ENCODE data around the gene VPS72. TPM values are rescaled to one million over a fixed set of nuclear protein-coding genes. Genes with fewer than 3 reads are reported as not detected.

The VPS72 gene
- polyA plus RNA-seq, 1 of the 3 experiments (the other 2 are of a cell fraction): 80.2 TPM

GRCh38 chr1:151222130-151222529 lies 32.1 kb upstream of the VPS72 start:
- Histone ChIP-seq H3F3A (replicated peaks; ENCODE audit: insufficient read depth) (peaks cover 15% of the 10 kb centered on the region), H3K4me2 (0 out of 2 replicates have a peak overlapping the region, but pooled peaks have one; percentile 5), H4K20me1 (ENCODE audit: insufficient read depth) (peaks cover 65% of the 10 kb centered on the region), H3K27me3 (ENCODE audit: insufficient read depth) (no peaks in the 10 kb centered on the region), H3K9me2 (no peaks in the 10 kb centered on the region), H3K27ac (ENCODE audit: low read depth in 2 of 2, low read length in 1 of 2) (no peak overlapping the region; a peak in 1 of 4 replicates), H2AFZ (ENCODE audit: low read depth) (no peak overlapping the region), H3K4me3 (ENCODE audit: low read depth in 2 of 2, low read length in 1 of 2) (no peak overlapping the region), H3K9ac (no peak overlapping the region), H3K36me3 (replicated peaks in 1 of 2; ENCODE audit: control insufficient read depth in 1 of 2, insufficient read depth in 2 of 2, low read length in 1 of 2) (peaks cover 8 to 27% of the 10 kb centered on the region in 2 experiments), H3K4me1 (ENCODE audit: control insufficient read depth in 1 of 2, insufficient read depth in 2 of 2, low read depth in 1 of 2, low read length in 1 of 2) (peaks cover 0 to 10% of the 10 kb centered on the region in 2 experiments; a peak in 2 of 4 replicates), H3K79me2 (ENCODE audit: insufficient read depth) (peaks cover 99% of the 10 kb centered on the region), H3K9me3 (no peaks in the 10 kb centered on the region)
- POLR2A ChIA-PET: no interaction called here
- CTCF ChIA-PET: interaction anchor here (0.6 kb wide), 1 partner anchor 45 kb away, joined by 3 read pairs; no protein-coding TSS in a partner anchor
- TF ChIP-seq MXI1 (IDR thresholded peaks at IDR 0.05; ENCODE audit: low read depth, low read length) (no peak), NFIC (IDR thresholded peaks at IDR 0.05; ENCODE audit: borderline replicate concordance) (peak; percentile 24; the same call in 1 of the 2 replicates)
- 79% methylated on average over 4 of the region's 4 CpGs for WGBS (ENCODE audit: low lambda C conversion rate)
- no peak for DNase-seq

GRCh38 chr1:151221616-151222015 lies 31.6 kb upstream of the VPS72 start:
- Histone ChIP-seq H3K9me3 (no peaks in the 10 kb centered on the region), H3K4me1 (ENCODE audit: control insufficient read depth in 1 of 2, insufficient read depth in 2 of 2, low read depth in 1 of 2, low read length in 1 of 2) (peaks cover 0 to 10% of the 10 kb centered on the region in 2 experiments; a peak in 2 of 4 replicates), H2AFZ (ENCODE audit: low read depth) (no peak overlapping the region), H3K27me3 (ENCODE audit: insufficient read depth) (no peaks in the 10 kb centered on the region), H3K9ac (no peak overlapping the region), H3K4me3 (ENCODE audit: low read depth in 2 of 2, low read length in 1 of 2) (no peak overlapping the region), H3K4me2 (no peak overlapping the region), H3K27ac (ENCODE audit: low read depth in 2 of 2, low read length in 1 of 2) (no peak overlapping the region), H3F3A (replicated peaks; ENCODE audit: insufficient read depth) (peaks cover 12% of the 10 kb centered on the region), H4K20me1 (ENCODE audit: insufficient read depth) (peaks cover 70% of the 10 kb centered on the region), H3K36me3 (replicated peaks in 1 of 2; ENCODE audit: control insufficient read depth in 1 of 2, insufficient read depth in 2 of 2, low read length in 1 of 2) (peaks cover 5 to 22% of the 10 kb centered on the region in 2 experiments), H3K79me2 (ENCODE audit: insufficient read depth) (peaks cover 99% of the 10 kb centered on the region), H3K9me2 (no peaks in the 10 kb centered on the region)
- CTCF ChIA-PET: no interaction called here
- POLR2A ChIA-PET: no interaction called here
- DNase-seq: no peak
- TF ChIP-seq IRF3 (IDR thresholded peaks at IDR 0.05; ENCODE audit: low read depth, low read length) (no peak), FOSL2 (IDR thresholded peaks at IDR 0.05; ENCODE audit: borderline replicate concordance, low read depth) (no peak), TEAD4 (IDR thresholded peaks at IDR 0.05; ENCODE audit: borderline replicate concordance, insufficient read depth) (no peak), FOXJ3 (CRISPR knock-in tag; IDR thresholded peaks at IDR 0.05) (no peak), USF2 (IDR thresholded peaks at IDR 0.05; ENCODE audit: borderline replicate concordance, low read depth, low read length) (no peak), TCF12 (IDR thresholded peaks at IDR 0.05) (no peak), REST (IDR thresholded peaks at IDR 0.05; ENCODE audit: low read depth, low read length) (no peak), SIN3A (IDR thresholded peaks at IDR 0.05; ENCODE audit: borderline replicate concordance, low read depth, low read length) (no peak), USF1 (IDR thresholded peaks at IDR 0.05; ENCODE audit: borderline replicate concordance, low read depth) (no peak), TAF1 (IDR thresholded peaks at IDR 0.05; ENCODE audit: borderline replicate concordance, low read depth, low read length) (no peak), JUND (IDR thresholded peaks at IDR 0.05) (no peak), RXRA (IDR thresholded peaks at IDR 0.05; ENCODE audit: borderline replicate concordance, low read depth) (no peak), MAX (IDR thresholded peaks at IDR 0.05; ENCODE audit: low read depth) (no peak), EP300 (IDR thresholded peaks at IDR 0.05; ENCODE audit: borderline replicate concordance in 1 of 2, low read depth in 1 of 2, low read length in 1 of 2) (no peak)
- 92% methylated on average over 1 of the region's 1 CpG for WGBS (ENCODE audit: low lambda C conversion rate)

Data from SK-N-SH (cell line).